ENCODE results near the gene KLHL29.

DNA sequence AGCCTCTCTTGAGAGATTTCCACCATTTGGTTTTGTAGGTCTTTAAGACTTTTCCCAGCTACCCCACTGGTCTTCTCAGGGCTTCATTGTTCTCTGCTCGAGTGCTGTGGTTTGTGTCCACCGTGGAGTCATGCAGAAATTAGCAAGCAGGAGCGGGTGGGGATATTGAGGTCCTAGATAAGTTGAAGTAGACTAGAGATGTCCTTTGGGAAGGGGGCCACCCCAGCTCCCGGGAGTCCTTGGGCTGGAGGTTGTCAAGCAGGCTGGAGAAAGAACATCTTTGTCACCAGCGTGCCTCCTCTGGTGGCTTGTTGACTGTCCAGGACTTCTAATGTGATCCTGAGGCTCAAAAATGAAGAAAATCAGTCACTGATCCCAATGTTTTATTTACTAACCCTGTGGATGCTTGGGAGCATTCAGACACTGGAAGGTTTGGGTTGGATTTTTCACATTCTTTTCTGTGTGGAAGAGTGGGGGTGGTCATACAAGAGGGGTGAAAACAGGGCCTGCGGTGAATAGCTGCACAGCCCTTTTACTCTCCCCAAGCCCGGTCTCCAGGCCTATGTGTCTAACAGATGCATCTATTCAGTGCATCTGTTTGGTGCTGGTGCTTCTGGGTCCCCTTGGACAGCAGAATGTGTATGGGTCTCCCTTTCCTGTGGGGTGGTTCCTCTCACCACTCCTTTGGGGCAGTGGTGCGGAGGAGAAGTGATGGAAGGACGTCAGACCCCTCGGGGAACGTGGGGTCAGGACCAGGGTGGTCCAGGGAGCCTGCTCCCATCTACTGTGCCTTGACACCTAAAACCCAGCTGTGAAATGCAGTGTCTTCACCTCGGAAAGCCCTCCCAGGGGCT lies 208.1 kb downstream of the KLHL29 start:
- TF ChIP-seq, protein P1, sequence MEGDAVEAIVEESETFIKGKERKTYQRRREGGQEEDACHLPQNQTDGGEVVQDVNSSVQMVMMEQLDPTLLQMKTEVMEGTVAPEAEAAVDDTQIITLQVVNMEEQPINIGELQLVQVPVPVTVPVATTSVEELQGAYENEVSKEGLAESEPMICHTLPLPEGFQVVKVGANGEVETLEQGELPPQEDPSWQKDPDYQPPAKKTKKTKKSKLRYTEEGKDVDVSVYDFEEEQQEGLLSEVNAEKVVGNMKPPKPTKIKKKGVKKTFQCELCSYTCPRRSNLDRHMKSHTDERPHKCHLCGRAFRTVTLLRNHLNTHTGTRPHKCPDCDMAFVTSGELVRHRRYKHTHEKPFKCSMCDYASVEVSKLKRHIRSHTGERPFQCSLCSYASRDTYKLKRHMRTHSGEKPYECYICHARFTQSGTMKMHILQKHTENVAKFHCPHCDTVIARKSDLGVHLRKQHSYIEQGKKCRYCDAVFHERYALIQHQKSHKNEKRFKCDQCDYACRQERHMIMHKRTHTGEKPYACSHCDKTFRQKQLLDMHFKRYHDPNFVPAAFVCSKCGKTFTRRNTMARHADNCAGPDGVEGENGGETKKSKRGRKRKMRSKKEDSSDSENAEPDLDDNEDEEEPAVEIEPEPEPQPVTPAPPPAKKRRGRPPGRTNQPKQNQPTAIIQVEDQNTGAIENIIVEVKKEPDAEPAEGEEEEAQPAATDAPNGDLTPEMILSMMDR (IDR thresholded peaks at IDR 0.05; ENCODE audit: insufficient read depth, low read length): no peak
- no peak for TF ChIP-seq POLR2AphosphoS5 (IDR thresholded peaks at IDR 0.05; ENCODE audit: low read depth)
- no peak for TF ChIP-seq SPI1 (IDR thresholded peaks at IDR 0.05; ENCODE audit: borderline replicate concordance, low read depth)
- TF ChIP-seq, protein P2, sequence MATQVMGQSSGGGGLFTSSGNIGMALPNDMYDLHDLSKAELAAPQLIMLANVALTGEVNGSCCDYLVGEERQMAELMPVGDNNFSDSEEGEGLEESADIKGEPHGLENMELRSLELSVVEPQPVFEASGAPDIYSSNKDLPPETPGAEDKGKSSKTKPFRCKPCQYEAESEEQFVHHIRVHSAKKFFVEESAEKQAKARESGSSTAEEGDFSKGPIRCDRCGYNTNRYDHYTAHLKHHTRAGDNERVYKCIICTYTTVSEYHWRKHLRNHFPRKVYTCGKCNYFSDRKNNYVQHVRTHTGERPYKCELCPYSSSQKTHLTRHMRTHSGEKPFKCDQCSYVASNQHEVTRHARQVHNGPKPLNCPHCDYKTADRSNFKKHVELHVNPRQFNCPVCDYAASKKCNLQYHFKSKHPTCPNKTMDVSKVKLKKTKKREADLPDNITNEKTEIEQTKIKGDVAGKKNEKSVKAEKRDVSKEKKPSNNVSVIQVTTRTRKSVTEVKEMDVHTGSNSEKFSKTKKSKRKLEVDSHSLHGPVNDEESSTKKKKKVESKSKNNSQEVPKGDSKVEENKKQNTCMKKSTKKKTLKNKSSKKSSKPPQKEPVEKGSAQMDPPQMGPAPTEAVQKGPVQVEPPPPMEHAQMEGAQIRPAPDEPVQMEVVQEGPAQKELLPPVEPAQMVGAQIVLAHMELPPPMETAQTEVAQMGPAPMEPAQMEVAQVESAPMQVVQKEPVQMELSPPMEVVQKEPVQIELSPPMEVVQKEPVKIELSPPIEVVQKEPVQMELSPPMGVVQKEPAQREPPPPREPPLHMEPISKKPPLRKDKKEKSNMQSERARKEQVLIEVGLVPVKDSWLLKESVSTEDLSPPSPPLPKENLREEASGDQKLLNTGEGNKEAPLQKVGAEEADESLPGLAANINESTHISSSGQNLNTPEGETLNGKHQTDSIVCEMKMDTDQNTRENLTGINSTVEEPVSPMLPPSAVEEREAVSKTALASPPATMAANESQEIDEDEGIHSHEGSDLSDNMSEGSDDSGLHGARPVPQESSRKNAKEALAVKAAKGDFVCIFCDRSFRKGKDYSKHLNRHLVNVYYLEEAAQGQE (IDR thresholded peaks at IDR 0.05; ENCODE audit: insufficient replicate concordance, low read depth): no peak

Measured in HL-60 (cell line).